Mammary epithelial cell (primary cell): Measurements from ENCODE around the gene EDN3.

Source experiments
- EZH2 ChIP-seq: IDR thresholded peaks from 2 replicates; pipeline ENCODE4 v1.6.1; 2012; ENCODE audit warnings: low read length, inconsistent platforms, borderline replicate concordance
- TF ChIP-seq, protein P1 (sequence below), 2 donors: IDR thresholded peaks in 1 of 2; conservative IDR thresholded peaks in 1 of 2; 2 replicates each; pipeline ENCODE4 v1.5.1; 2011 to 2012; ENCODE audit warnings: inconsistent platforms in 2 of 2, low read length in 2 of 2, mild to moderate bottlenecking in 2 of 2, control low read depth in 1 of 2, low read depth in 1 of 2; ENCODE audit not compliant: insufficient read depth in 1 of 2; ENCODE audit errors: extremely low read depth in 1 of 2

DNA sequence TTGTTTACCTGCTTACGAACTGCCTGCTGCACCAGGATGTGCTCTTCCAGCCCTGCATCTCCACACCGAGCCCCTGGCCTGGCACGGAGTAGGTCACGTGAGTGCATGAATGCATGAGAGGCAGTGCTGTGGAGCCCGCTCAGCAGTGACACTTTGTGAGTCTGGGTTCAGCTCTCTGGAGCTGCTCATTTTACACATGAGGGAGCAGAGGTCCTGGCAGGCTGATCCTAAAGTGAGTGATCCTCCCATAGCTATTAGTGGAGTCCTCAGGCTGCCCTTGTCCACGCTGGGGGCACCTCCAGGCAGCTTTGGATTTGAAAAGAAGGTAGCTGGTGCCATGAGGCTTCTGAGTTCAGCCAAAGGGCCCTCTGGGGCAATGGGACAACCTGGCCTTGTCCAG, 64.2 kb downstream of the EDN3 start:
- TF ChIP-seq, protein P1, sequence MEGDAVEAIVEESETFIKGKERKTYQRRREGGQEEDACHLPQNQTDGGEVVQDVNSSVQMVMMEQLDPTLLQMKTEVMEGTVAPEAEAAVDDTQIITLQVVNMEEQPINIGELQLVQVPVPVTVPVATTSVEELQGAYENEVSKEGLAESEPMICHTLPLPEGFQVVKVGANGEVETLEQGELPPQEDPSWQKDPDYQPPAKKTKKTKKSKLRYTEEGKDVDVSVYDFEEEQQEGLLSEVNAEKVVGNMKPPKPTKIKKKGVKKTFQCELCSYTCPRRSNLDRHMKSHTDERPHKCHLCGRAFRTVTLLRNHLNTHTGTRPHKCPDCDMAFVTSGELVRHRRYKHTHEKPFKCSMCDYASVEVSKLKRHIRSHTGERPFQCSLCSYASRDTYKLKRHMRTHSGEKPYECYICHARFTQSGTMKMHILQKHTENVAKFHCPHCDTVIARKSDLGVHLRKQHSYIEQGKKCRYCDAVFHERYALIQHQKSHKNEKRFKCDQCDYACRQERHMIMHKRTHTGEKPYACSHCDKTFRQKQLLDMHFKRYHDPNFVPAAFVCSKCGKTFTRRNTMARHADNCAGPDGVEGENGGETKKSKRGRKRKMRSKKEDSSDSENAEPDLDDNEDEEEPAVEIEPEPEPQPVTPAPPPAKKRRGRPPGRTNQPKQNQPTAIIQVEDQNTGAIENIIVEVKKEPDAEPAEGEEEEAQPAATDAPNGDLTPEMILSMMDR (conservative IDR thresholded peaks at IDR 0.05 in 1 of 2, IDR thresholded peaks at IDR 0.05 in 1 of 2; ENCODE audit: extremely low read depth in 1 of 2, insufficient read depth in 1 of 2, low read depth in 1 of 2, low read length in 2 of 2): no peak
- TF ChIP-seq EZH2: no peak
